Neural crest cell (in vitro differentiated cells): ENCODE measurements around the gene ATG5. TPM values are rescaled to one million over a fixed set of nuclear protein-coding genes. Genes with fewer than 3 reads are reported as not detected.

Experiments
- DNase-seq: peaks from one replicate; pipeline ENCODE4 v3.0.0; 2021; ENCODE audit warnings: low read depth, mixed read lengths, low spot score
- H3K27ac Mint-ChIP-seq: one replicate; pipeline ENCODE4 v1.8.0; 2021; ENCODE audit warnings: mild to moderate bottlenecking, mixed read lengths; ENCODE audit not compliant: unreplicated experiment
- H3K27me3 Mint-ChIP-seq: 2 replicates; pipeline ENCODE4 v1.8.0; 2021; ENCODE audit warnings: low read depth, mild to moderate bottlenecking, mixed read lengths
- H3K36me3 Mint-ChIP-seq: 2 replicates; pipeline ENCODE4 v1.8.0; 2021; ENCODE audit warnings: low read depth, mild to moderate bottlenecking, mixed read lengths
- H3K4me1 Mint-ChIP-seq: 2 replicates; pipeline ENCODE4 v1.8.0; 2021; ENCODE audit warnings: mixed read lengths
- H3K4me3 Mint-ChIP-seq: one replicate; pipeline ENCODE4 v1.8.0; 2021; ENCODE audit warnings: mild to moderate bottlenecking, mixed read lengths
- H3K9me3 Mint-ChIP-seq: 2 replicates; pipeline ENCODE4 v1.8.0; 2021; ENCODE audit warnings: mixed read lengths
- CTCF ChIP-seq: fragments of 200-600 bp; sonication (generic); conservative IDR thresholded peaks from 2 replicates; pipeline ENCODE4 v1.5.0; 2021; ENCODE audit warnings: antibody characterized with exemption, mild to moderate bottlenecking
- total RNA-seq: library from RNA; stranded (reverse); gene quantifications from 2 replicates; pipeline ENCODE4 v1.2.1, GENCODE V29; 2021

ATG5 gene
- total RNA-seq, 1 donor from 2014 or later = 22.5 TPM

DNA sequence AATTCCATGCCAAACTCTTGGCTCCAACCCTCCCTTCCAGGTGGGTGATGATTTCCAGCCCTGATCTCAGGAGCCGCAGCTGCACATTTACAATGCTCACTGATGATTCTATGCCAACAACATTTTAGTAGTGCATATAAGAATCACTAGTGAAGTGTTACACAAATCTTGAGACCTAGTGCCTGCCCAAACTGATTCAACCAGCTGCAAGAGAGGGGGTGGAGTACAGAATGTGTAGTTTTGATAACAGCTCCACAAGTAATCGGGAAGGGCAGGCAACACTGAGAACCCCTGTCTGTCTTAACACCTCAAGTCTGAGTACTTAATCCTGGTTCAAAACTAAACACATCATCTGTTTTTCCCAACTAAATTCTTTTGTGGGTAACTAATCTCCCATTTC, 147.8 kb downstream of the ATG5 start:
- H3K4me1 Mint-ChIP-seq = no peaks in the 10 kb centered on the region
- H3K4me3 Mint-ChIP-seq = no peak overlapping the region
- H3K27me3 Mint-ChIP-seq = no peaks in the 10 kb centered on the region
- no peaks in the 10 kb centered on the region for H3K36me3 Mint-ChIP-seq
- DNase-seq = no peak
- TF ChIP-seq CTCF = no peak
- H3K27ac Mint-ChIP-seq = no peak overlapping the region
- no peaks in the 10 kb centered on the region for H3K9me3 Mint-ChIP-seq

GRCh38 chr6:106173124-106173879, 152.3 kb downstream of the ATG5 start:
- no peak for DNase-seq
- Mint-ChIP-seq H3K27me3 (peaks cover 6% of the 10 kb centered on the region), H3K4me1 (peaks cover 5% of the 10 kb centered on the region), H3K4me3 (no peak overlapping the region), H3K9me3 (peaks cover 3% of the 10 kb centered on the region), H3K36me3 (no peaks in the 10 kb centered on the region), H3K27ac (no peak overlapping the region)
- TF ChIP-seq CTCF = no peak

GRCh38 chr6:106170030-106170791, 155.3 kb downstream of the ATG5 start:
- DNase-seq = no peak
- H3K27me3 Mint-ChIP-seq = peaks cover 6% of the 10 kb centered on the region
- H3K4me1 Mint-ChIP-seq = peaks cover 17% of the 10 kb centered on the region
- TF ChIP-seq CTCF = no peak
- peaks cover 5% of the 10 kb centered on the region for H3K9me3 Mint-ChIP-seq
- no peak overlapping the region for H3K4me3 Mint-ChIP-seq
- H3K27ac Mint-ChIP-seq = no peak overlapping the region
- H3K36me3 Mint-ChIP-seq = no peaks in the 10 kb centered on the region

DNA sequence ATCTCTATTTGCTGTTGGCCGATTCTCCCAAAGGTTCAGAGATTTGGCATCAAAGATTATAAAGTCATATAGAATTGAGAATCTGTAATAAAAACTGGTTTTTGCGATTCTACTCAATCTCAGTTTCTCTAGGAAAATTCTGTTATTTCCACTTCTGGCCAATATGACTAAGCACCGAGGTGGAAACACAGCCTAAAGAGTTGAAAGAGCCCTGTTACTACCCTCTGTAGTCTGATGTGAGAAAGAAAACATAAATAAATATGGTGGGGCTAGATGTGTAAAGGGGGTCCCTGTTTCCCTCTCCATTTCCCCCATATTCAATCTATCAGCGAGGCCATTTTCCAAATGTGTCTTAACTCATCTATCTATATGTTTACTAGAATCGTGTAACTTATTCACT, 156.0 kb downstream of the ATG5 start:
- TF ChIP-seq CTCF = no peak
- peaks cover 5% of the 10 kb centered on the region for H3K9me3 Mint-ChIP-seq

GRCh38 chr6:106168097-106168888, 157.3 kb downstream of the ATG5 start:
- H3K27ac Mint-ChIP-seq = no peak overlapping the region
- DNase-seq = no peak
- H3K27me3 Mint-ChIP-seq = peaks cover 6% of the 10 kb centered on the region
- H3K36me3 Mint-ChIP-seq = no peaks in the 10 kb centered on the region
- no peak for TF ChIP-seq CTCF
- peaks cover 5% of the 10 kb centered on the region for H3K9me3 Mint-ChIP-seq
- peaks cover 25% of the 10 kb centered on the region for H3K4me1 Mint-ChIP-seq
- no peak overlapping the region for H3K4me3 Mint-ChIP-seq

More for the DNA sequence above, 156.0 kb downstream of the ATG5 start:
- no peak overlapping the region for H3K27ac Mint-ChIP-seq
- H3K4me1 Mint-ChIP-seq = peaks cover 17% of the 10 kb centered on the region
- DNase-seq = no peak
- H3K27me3 Mint-ChIP-seq = peaks cover 6% of the 10 kb centered on the region
- H3K36me3 Mint-ChIP-seq = no peaks in the 10 kb centered on the region
- H3K4me3 Mint-ChIP-seq = no peak overlapping the region
